NCI-H146 treated with DMSO at 0.1 percent for 48 hours (cell line): ENCODE measurements around the gene MYLK.

Experiments used
- DNase-seq: peaks from one replicate; lab custom pipeline; 2025; ENCODE audit not compliant: unreplicated experiment; lab: John Stamatoyannopoulos, UW

The MYLK gene

DNA sequence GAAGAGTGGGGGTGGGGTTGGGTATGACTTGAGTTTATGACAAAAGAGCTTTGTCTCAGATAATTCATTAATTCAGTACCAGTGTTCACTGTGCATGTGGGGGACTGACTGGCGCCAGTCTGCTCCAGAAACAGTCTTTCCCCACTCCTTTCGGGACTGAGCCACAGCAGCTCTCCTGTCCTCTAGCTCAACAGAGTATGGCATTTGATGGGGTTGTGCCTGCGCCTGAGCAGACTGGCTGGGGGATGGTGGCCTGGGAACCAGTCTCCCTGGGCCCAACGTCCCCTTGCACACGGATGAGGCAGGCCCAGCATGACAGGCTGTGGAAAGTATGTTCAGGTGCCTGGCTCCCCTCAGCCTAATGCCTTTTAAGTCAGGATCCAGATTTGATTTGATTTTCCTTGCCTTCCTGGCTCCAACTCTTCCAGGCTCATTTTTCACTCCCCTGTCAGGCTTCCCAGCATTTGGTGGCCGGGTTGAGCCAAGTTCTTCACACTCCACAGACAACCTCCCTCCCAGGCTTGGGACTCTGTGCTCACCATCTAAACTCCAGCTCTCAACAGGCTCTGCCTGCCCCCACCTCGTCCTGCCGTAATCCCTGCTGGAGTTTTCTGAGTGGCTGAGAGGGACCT lies 105.0 kb downstream of the MYLK start:
- DNase-seq = no peak

DNA sequence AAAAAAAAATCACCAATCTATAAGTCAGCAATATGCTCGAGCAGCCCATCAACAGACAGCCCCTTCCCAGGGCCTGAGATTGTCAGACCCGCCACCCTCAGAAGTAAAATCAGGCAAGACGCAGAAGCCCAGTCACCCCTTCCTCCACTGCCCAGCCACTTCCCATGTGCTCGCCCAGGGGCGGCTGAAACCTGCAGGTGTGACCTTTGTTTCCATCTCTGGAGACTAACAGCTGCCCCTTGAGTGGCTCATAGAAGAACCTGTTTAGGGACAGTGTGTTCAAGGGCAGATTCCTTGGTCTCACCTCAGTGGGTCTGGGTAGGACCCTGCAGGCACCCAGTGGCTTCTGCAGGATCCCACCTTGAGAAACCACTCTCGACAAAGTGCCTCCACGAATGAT lies 105.6 kb downstream of the MYLK start:
- DNase-seq = no peak

DNA sequence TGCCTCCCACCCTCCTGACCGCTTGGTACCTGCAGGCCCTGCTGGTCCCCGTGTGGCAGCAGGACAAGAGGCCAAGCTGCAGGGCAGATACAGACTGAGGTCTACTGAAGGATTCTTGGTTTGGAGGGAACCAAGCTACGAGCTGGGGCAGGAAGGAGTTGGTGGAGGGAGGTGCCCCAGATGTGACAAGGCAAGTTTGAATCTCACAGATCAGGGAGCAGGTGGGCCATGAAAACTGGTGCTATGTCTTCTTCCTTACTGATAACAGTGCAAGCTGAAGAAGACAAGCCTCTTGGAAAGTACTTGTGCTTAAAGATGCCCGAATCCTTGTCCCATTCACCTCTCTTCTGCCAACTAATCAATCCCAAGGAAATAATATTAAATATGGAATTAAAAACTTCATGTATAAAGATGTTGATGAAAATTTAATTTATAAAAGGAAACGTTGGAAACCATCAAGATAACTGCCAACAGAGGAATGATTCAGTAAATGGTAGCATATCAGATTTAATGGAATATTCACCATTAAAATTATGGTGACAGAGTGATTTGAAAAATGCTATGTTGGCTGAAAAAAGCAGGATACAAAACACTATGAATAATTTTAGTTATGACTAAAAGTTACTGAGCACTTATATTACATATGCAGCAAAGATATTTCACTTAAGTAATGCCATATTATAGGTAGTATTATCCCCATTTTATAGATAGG lies 107.9 kb downstream of the MYLK start:
- DNase-seq = no peak

DNA sequence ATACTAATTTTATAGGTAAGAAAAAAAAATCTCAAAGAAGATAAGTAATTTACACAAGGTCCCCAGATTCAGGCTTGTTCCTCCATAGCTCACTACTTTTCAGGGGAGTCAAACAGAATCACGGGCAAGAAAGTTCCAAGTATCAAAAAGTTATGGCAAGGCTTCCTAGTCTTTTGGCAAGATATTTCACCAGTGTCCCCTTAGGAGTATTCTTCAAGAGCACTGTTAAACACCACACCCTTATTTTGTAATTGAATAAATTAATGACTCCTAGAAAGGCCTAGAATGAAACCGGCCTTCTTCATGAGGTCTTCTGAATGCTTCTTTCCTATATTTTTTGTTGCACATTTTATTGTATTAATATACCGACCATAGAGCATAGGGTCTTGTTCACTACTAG lies 109.7 kb downstream of the MYLK start:
- no peak for DNase-seq

DNA sequence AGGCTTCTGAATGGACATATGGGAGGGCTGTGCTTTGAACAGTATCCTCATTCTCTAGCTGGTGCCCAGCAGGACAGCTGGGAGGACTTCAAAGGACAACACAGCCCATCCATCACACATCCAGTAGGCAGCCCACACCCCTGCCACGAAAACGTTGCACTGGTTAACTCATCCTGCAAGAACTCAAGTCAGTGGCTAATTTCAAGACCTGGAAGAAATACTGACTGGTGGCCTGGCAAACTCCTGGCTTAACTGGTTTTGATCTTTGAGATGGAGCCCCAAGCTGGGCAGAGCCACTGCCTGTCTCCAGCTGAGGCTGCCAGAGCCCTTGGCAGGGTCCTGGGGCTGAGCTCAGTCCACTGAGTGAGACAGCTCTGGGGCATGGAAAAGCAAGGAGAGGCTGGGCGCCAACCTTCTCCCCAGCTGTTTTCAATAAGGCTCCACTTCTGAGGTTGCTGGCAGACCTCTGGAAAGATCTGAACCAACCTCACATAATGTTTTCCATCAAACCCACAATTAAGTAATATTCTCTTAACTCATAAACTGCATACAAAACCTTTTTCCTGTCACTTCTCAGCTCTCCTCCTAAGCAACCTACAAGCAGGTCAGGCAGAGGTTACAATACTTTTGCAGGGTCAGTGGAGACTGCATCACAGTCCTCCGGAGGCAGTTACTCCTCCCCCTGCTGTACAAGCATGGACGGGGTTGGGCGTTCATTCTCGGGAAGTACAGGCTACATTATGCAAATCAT lies 110.3 kb downstream of the MYLK start:
- no peak for DNase-seq

DNA sequence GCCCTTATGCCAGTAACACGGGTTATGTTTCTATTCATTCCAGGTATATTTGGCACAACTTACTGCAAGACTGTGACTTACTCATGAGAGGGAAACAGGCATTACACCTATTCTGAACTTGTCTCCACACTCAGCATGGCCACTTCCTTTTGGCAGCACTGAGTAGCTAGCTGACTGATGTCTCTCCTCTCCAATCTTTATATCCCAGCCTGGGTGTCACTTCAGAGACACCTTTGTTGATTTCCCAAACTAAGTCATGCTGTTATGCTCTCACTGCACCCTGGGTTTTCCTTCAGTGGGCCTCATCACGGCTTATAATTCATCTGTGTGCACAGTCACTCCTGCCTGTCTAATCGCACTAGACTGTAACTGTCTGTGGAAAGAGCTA lies 114.8 kb downstream of the MYLK start:
- no peak for DNase-seq

DNA sequence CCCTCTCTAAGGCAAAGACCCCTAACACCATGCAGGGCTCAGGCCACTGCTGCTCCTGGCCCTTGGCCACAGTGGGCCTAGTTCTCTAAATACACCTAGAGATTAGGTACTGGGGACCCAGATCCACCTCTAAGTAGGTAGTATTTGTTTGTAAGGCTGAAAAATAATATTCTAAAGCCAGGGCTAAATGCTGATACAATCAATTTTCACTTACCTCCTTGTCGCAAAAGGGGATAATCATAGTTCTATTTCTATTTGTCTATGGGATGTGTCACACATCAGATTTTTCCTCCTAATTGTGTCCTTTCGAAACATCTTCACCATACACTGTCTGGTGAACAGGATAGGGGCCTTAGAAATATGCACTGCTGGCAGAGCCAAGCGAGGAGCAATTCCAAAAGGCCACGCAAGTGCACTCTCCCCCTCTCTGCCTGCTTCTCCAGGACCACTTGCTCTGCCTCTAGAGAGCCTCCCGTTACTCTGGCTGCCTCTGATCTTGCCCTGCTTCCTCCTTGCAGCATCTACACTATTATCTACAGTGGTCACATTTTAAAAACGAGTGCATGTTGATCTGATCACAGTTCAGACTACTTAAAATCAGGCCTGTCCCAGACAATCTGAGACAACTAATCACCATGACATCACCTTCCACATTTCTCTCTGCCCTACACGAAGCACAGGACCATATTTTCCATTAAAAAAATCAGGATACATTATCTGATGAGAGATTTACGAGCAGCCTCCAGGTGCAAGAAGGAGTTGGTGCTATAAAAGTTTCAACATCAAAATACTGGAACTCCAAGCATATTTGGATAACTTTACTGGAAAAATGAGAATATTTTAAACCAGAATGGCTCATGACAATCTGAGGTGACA lies 115.4 kb downstream of the MYLK start:
- DNase-seq = no peak

DNA sequence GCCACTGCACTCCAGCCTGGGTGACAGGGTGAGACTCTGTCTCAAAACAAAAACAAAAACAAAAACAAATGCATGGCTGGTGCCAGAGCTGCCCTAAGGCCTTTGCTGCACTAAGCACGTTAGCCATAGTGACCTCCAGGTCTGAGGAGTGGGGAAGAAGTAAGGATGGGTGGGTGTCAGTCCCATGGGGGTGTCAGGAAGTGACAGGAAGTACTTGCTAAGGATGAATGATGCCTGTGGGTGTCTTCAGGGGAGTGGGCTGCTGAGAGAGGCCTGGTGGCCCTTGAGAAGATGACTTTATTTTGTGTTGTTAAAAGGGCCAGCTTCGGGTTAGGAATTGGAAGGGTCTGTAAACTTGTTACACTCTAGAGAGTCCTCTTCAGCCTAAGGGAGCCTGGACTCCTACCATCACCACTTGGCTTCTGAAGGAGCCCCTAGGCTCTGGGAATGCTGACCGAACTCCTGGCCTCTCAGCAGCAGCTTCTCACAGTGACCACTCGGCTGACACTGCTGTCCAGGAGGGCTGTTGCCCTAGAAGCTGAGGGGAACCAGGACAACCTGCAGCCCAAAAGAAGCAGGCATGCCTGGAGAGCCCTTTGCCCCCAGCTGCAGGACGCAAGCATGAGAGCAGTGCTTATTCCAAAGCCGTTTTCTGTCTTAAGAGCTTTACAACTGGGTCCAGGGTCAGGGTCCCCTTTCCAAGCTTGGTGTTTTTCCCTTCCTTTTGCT lies 116.4 kb downstream of the MYLK start:
- DNase-seq = no peak

DNA sequence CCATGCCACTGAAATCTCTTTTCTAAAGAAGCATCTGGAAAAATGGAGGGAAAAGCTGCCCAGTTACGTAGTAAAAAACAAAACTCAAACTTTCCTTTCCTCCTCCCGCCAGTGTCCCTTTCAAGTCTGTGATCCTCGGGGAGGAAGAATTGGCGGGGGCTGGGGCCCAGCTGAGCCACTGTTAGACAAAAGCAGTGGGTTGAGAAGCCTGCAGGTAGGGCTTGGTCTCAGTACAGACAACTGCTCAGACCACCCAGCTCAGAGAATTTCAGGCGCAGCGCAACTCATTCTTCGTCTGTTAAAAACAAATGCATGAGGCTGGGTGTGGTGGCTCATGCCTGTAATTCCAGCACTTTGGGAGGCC lies 117.1 kb downstream of the MYLK start:
- DNase-seq = no peak

DNA sequence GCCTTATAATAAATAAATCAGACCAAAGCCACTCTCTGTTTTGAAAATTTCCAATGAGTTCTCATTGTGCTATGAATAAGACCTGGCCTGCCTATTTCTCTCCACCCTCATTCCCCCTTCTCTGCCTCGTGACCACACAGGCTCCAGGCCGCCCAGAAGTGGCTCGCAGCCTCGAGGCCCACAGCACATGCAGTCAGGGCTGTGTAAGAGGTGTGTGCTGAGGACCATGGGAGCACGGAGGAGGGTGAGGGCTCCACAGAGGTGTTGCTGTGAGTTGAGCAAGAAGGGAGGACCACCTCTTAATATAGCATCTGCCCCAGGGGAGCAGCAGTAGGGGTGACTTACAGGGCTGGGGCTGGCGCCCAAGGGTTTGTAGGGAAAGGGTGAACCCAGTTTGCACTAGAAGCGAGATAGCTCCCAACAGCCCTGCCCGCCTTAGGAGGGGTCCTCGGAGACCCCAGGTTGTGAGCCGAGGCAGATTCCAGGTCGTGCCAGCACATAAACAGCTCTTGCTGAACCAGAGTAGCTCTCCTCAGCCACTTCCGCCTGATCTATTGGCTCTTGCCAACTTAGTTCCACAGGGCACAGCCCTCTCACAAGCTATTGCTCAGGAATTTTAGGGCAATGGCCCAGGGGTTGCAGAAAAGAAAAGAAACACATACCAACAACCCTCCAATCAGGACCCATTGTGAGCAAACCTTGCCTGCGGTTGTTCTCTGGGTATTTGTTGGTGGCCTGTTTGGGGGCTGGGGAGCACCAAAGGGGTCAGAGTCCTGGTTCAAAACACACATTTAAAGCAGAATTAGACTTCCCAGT lies 117.7 kb downstream of the MYLK start:
- no peak for DNase-seq

DNA sequence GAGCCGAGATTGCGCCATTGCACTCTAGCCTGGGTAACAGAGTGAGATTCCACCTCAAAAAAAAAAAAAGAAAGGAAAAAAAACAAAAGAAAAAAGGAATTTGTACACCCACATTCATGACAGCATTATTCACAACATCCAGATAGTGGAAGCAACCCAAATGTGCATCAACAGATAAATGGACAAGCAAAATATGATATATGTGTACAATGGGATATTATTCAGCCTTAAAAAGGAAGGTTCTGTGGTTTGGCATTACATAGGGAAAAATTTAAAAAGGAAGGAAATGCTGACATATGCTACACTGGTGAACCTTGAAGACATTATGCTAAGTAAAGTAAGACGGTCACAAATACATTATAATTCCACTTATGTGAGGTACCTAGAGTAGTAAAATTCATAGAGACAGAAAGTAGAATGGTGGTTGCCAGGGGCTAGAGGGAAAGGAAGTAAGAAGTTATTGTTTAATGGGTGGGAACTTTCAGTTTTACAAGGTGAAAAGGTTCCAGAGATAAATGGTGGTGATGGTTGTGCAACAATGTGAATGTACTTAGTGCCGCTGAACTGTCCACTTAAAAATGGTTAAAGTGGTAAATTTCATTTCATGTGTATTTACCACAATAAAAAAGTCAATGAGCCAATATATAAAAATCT lies 118.5 kb downstream of the MYLK start:
- DNase-seq = no peak

DNA sequence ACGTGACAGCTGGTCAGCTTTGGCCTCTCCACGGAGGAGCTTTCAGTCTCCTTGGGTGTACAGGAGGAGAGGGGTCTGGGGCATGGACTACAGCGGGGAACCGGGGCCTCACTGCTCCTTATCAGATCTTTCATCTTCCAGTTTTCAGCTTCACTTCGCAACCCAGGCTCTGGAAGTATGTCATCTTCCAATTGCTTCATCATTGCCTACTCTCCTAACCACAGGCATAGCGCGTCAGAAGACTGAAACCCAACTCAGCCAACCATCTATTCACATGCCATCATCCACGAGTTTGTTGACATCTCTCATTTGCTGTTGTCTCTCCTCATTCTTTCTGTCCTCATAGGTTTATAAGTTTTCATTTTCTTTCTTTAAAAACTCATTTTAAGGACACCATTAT lies 119.5 kb downstream of the MYLK start:
- DNase-seq = no peak

DNA sequence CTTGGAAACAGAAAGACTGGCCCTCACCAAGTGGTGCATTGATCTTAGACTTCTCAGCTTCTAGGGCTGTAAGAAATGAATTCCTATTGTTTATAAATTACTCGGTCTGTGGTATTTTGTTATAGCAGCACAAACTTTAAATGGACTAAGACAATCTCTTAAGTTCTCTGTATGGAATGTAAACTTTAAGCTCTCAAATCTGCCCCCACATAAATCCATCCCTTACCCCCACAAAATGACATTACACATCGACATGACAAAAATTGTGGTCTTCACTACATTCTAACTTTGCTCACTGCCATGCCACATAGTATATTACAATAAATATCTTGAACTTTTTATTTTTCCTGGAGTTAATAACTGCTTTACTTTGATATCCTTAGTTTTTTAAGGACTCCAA lies 121.3 kb downstream of the MYLK start:
- no peak for DNase-seq

DNA sequence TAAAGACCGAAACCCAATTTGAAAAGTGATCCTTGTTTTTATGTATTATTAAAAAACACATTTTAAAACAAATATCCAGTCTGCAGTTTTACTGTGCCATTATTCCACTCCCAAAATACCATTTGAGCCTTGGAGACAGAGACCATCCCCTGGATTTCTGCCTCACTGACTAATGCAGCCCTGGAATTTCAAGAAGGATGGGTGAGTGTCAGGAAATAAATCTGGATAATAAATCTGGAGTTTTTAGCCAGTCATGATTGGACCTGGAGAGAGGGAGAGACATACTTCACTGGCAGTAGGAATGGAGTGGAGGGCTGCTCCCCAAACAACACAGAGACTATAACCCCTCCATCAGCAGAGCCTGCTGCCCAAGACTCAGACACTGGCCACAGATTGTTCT lies 123.3 kb downstream of the MYLK start:
- DNase-seq = no peak

DNA sequence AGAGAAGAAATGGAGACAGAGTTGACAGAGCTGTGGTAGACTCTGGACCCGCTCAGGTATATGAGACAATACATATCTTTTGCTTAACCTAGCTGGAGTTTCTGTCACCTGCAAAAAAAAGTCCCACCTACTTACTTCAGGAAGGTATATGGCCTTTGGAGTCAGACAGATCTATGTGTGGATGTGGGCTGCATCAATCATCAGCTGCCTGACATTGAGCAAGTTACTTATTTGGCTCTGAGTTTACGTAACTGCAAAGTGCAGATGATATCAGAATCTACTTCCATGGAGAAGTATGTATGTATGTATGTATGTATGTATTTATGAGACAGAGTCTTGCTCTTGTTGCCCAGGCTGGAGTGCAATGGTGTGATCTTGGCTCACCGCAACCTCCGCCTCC lies 124.3 kb downstream of the MYLK start:
- no peak for DNase-seq

DNA sequence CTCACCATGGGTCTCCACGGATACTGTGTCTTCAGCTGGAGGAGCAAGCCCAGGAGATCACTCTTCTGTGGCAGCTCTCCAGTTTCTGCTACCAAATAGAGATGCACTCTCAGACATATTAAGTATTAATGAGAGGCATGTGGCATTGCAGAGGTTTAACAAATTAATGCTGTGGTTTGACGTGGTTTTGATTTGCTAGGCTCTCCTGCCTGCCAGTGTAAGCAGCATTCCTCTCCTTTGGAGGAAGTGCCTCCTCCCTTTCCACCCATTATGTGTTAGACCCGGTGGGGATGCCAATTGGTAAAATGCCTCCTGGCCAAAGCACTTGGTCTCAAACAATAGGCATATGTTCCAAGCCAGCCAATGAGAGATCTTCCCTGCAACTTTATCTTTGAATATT lies 124.8 kb downstream of the MYLK start:
- DNase-seq = no peak

DNA sequence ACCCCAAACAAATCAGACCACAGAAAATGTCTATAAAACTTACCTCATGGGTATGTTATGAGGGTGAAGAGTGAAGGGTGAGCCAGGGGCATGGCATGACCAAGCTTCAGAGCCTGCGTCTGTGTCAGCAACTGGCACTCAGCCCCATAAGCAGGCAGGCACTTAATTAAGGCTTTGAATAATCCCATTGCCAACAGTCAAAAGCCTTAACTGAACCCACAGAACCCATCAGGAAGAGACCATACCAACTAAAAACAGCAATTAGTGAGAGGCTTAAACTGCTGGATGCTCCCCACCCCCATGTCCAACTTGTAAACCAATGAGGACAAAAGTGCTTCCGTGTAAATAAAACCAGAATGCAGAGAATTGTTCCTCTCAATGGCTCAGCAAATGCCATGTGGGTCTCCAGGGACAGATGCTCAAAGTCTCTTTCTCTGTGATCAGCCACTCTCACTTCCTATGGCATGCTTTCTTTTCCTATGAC lies 126.0 kb downstream of the MYLK start:
- DNase-seq = peak; percentile 76

DNA sequence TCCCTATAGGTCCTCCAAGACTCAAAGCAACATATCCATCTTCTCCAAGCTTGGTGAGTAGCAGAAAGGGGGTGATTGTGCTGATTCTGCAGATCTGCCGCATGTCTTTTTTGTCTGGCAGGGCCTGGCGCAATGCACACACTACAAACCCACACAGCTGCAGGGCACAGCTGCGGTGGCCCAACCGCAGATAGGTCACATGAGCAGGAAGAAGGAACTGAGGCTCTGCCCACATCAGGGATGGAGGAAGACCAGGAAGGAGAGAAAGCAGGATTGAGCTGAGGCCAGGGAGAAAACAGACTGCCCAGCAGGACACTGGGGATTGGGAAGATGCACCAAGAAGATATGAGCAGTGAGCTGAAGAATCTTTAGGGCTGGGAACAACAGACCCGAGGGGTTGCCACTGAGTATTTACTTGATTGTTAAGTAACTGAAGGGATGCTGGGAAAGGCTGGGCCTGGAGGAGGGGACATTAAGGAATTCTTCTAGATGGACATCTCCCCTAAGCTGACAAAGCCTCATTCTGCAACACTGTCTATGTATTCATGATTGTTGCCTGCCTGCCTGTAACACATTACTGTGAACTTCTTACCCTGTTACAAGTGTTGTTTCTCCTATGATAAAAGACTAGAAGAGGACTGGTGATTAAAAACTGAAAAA lies 126.7 kb downstream of the MYLK start:
- no peak for DNase-seq

DNA sequence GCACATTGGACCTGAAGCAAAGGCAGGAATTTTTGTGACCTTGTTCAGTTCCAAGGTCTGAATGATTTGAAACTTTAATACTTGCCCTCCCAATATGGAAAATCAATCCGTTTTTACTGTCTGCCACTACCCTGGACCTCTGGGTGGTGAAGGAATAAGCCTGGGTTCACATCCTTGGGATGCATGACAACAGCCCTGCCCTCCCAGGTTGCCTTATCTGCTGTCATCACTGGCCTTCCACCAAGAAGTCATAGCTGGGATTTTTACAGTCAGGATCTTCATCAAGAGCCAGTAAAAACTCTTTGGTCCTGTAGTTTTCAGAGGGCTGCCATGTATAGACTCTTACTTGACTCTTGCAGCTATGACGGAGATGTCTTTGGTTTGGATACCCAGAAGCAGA lies 128.6 kb downstream of the MYLK start:
- DNase-seq = no peak
